ENCODE results near the gene MBD4. TPM values are rescaled to one million over a fixed set of nuclear protein-coding genes. Genes with fewer than 3 reads are reported as not detected.

Gene MBD4
- polyA plus RNA-seq, 3 donors: 25.6 to 31.5 (median 30.1) TPM

- no peak overlapping the region for H3K27ac Mint-ChIP-seq
- 98% methylated on average over 6 of the region's 8 CpGs for WGBS (ENCODE audit: insufficient coverage)
Observed at GRCh38 chr3:129404130-129404529, 35.6 kb downstream of the MBD4 start.

DNA sequence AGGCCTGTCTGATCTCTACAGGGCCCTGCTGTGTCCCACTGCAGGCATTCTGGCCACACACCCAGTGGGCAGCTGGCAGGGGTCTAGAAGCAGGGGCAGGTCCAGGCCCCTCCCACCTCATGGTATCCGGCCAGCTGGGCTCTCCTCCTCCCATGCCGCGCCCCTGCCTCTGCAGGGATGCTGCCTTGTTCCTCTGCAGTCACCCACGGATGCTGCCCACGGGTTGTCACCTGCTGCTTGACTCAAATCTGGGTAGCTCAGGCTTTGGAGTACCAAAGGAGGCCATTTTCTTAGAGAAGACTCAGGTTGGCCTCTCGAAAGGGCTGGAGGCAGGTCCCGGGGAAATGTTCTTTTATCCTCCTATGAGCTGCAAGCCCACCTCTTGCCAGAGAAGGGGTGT is 36.3 kb downstream of the MBD4 start:
- Mint-ChIP-seq H3K9me3 (no peaks in the 10 kb centered on the region), H3K27ac (no peak overlapping the region), H3K27me3 (ENCODE audit: low read depth in 3 of 3) (peaks cover 0 to 3% (median 2%) of the 10 kb centered on the region in 3 donors), H3K4me3 (no peak overlapping the region), H3K36me3 (peaks cover 0 to 2% of the 10 kb centered on the region in 2 donors), H3K4me1 (peaks cover 7% of the 10 kb centered on the region)
- H3K9me3 ChIP-seq (replicated peaks in 1 of 2; ENCODE audit: control insufficient read depth in 1 of 2, insufficient read depth in 1 of 2, low read length in 2 of 2): no peaks in the 10 kb centered on the region
- no peak overlapping the region for H3K27ac ChIP-seq (ENCODE audit: low read depth in 1 of 2, low read length in 2 of 2)
- 95% methylated on average over 7 of the region's 7 CpGs for WGBS (ENCODE audit: insufficient coverage)
- H3K4me1 ChIP-seq (ENCODE audit: control insufficient read depth in 1 of 2, insufficient read depth in 2 of 2, low read length in 2 of 2): peaks cover 8 to 10% of the 10 kb centered on the region in 2 donors
- H4K20me1 ChIP-seq (ENCODE audit: insufficient read depth, low read length): peaks cover 4% of the 10 kb centered on the region
- no peak overlapping the region for H3K9ac ChIP-seq (ENCODE audit: insufficient read depth, low read length, poor library complexity, severe bottlenecking)
- H3K4me3 ChIP-seq (replicated peaks in 1 of 3; ENCODE audit: low read depth in 2 of 3, low read length in 3 of 3): no peak overlapping the region
- no peak overlapping the region for H3K4me2 ChIP-seq (replicated peaks; ENCODE audit: extremely low read depth, low read length, poor library complexity, severe bottlenecking)
- TF ChIP-seq, protein P1, sequence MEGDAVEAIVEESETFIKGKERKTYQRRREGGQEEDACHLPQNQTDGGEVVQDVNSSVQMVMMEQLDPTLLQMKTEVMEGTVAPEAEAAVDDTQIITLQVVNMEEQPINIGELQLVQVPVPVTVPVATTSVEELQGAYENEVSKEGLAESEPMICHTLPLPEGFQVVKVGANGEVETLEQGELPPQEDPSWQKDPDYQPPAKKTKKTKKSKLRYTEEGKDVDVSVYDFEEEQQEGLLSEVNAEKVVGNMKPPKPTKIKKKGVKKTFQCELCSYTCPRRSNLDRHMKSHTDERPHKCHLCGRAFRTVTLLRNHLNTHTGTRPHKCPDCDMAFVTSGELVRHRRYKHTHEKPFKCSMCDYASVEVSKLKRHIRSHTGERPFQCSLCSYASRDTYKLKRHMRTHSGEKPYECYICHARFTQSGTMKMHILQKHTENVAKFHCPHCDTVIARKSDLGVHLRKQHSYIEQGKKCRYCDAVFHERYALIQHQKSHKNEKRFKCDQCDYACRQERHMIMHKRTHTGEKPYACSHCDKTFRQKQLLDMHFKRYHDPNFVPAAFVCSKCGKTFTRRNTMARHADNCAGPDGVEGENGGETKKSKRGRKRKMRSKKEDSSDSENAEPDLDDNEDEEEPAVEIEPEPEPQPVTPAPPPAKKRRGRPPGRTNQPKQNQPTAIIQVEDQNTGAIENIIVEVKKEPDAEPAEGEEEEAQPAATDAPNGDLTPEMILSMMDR (IDR thresholded peaks at IDR 0.05): no peak
- H2AFZ ChIP-seq (ENCODE audit: insufficient read depth, low read depth, low read length, poor library complexity, severe bottlenecking): no peak overlapping the region
- H3K36me3 ChIP-seq (replicated peaks in 1 of 2; ENCODE audit: control insufficient read depth in 1 of 2, insufficient read depth in 2 of 2, low read length in 2 of 2): no peaks in the 10 kb centered on the region
- no peaks in the 10 kb centered on the region for H3K27me3 ChIP-seq (ENCODE audit: control insufficient read depth in 2 of 2, insufficient read depth in 2 of 2, low read length in 2 of 2)
- DNase-seq: no peak
- H3K79me2 ChIP-seq (ENCODE audit: insufficient read depth, low read length): peaks cover 9% of the 10 kb centered on the region
- intact Hi-C loops (cut with micrococcal nuclease): loop anchor here in 1 of 2 donors (5.0 kb wide), 1 partner anchor 34 kb away; the partner anchor contains the start of gene MBD4

More at GRCh38 chr3:129404130-129404529, 35.6 kb downstream of the MBD4 start:
- H3K27me3 Mint-ChIP-seq (ENCODE audit: low read depth in 3 of 3): peaks cover 0 to 3% (median 2%) of the 10 kb centered on the region in 3 donors
- no peaks in the 10 kb centered on the region for H3K9me3 Mint-ChIP-seq
- no peak overlapping the region for H3K4me3 Mint-ChIP-seq
- H2AFZ ChIP-seq (ENCODE audit: insufficient read depth, low read depth, low read length, poor library complexity, severe bottlenecking): no peak overlapping the region
- H3K4me3 ChIP-seq (replicated peaks in 1 of 3; ENCODE audit: low read depth in 2 of 3, low read length in 3 of 3): no peak overlapping the region
- peaks cover 0 to 2% of the 10 kb centered on the region in 2 donors for H3K36me3 Mint-ChIP-seq
- H3K4me1 Mint-ChIP-seq: peaks cover 3% of the 10 kb centered on the region
- no peak overlapping the region for H3K27ac ChIP-seq (ENCODE audit: low read depth in 1 of 2, low read length in 2 of 2)
- H3K4me2 ChIP-seq (replicated peaks; ENCODE audit: extremely low read depth, low read length, poor library complexity, severe bottlenecking): no peak overlapping the region
- H3K9me3 ChIP-seq (replicated peaks in 1 of 2; ENCODE audit: control insufficient read depth in 1 of 2, insufficient read depth in 1 of 2, low read length in 2 of 2): no peaks in the 10 kb centered on the region
- no peak for DNase-seq
- H3K36me3 ChIP-seq (replicated peaks in 1 of 2; ENCODE audit: control insufficient read depth in 1 of 2, insufficient read depth in 2 of 2, low read length in 2 of 2): no peaks in the 10 kb centered on the region
- peaks cover 2% of the 10 kb centered on the region for H3K79me2 ChIP-seq (ENCODE audit: insufficient read depth, low read length)
- H3K9ac ChIP-seq (ENCODE audit: insufficient read depth, low read length, poor library complexity, severe bottlenecking): no peak overlapping the region
- H3K4me1 ChIP-seq (ENCODE audit: control insufficient read depth in 1 of 2, insufficient read depth in 2 of 2, low read length in 2 of 2): peaks cover 4 to 5% of the 10 kb centered on the region in 2 donors
- H4K20me1 ChIP-seq (ENCODE audit: insufficient read depth, low read length): no peaks in the 10 kb centered on the region
- intact Hi-C loops (cut with micrococcal nuclease): loop anchor here in 1 of 2 donors (5.0 kb wide), 1 partner anchor 33 kb away; the partner anchor contains the start of gene MBD4
- TF ChIP-seq, protein P1 (IDR thresholded peaks at IDR 0.05): no peak
- H3K27me3 ChIP-seq (ENCODE audit: control insufficient read depth in 2 of 2, insufficient read depth in 2 of 2, low read length in 2 of 2): no peaks in the 10 kb centered on the region

All from CD14-positive monocyte (primary cell).